Fibroblast of villous mesenchyme (primary cell): ENCODE measurements around the gene MOK. TPM values are rescaled to one million over a fixed set of nuclear protein-coding genes. Genes with fewer than 3 reads are reported as not detected.

Source experiments
- DNase-seq: peaks from one replicate; pipeline ENCODE4 v3.0.0-alpha.2; 2010; ENCODE audit warnings: low read depth
- H3K4me3 ChIP-seq: 2 replicates; pipeline ENCODE4 v1.5.1; 2011; ENCODE audit warnings: low read depth, mild to moderate bottlenecking, low read length
- CTCF ChIP-seq: IDR thresholded peaks from 2 replicates; pipeline ENCODE4 v1.5.1; 2012; ENCODE audit warnings: low read depth, mild to moderate bottlenecking, low read length; ENCODE audit not compliant: insufficient read depth
- total RNA-seq: library from RNA; depleted of rRNA; stranded (reverse); fragments of >200 nt; gene quantifications from 2 replicates; pipeline ENCODE4 v1.2.3, GENCODE V29; 2012

MOK gene
- total RNA-seq, 1 donor, result 16.0 TPM

GRCh38 chr14:102321456-102322422, 16.8 kb upstream of the MOK start:
- no peak for TF ChIP-seq CTCF
- no peak for DNase-seq
- no peak overlapping the region for H3K4me3 ChIP-seq

DNA sequence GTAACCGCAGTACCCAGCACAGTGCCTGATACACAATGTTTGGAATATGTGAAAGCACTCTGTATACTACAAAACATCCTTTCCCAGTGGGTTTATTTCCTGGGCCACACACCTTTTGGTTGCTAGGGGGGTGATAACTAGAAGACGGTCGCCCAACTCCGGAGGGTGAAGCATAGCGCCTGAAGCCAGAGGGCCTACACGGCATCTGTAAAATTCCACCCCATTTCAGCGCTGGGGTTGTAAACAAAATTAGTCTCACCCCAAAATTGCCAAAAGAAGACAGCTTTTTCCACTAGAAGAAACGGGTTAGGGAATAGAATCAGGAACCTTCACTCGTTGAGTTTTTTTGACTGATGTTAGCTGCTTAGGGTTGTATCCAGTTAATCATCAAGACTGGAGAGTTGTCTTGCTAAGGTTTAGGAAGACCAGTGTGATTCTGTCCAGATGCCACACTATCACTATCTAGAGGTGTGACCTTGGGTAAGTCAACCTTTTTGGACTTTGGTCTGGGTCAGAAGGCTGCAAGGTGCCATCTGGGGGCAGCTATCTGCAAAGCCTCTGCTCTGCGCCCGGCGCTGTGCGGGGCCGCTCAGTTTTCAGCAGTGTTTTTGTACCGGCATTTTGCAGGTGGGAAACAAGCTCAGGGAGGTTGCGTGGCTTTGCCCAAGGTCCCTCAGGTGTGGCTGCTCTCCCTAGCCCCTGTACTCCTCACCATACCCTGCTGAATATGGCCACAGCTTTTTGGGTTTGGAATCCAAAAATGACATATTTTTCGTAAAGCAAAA, 15.9 kb upstream of the MOK start:
- peak overlapping the region; percentile 78 for H3K4me3 ChIP-seq
- no peak for DNase-seq
- no peak for TF ChIP-seq CTCF

DNA sequence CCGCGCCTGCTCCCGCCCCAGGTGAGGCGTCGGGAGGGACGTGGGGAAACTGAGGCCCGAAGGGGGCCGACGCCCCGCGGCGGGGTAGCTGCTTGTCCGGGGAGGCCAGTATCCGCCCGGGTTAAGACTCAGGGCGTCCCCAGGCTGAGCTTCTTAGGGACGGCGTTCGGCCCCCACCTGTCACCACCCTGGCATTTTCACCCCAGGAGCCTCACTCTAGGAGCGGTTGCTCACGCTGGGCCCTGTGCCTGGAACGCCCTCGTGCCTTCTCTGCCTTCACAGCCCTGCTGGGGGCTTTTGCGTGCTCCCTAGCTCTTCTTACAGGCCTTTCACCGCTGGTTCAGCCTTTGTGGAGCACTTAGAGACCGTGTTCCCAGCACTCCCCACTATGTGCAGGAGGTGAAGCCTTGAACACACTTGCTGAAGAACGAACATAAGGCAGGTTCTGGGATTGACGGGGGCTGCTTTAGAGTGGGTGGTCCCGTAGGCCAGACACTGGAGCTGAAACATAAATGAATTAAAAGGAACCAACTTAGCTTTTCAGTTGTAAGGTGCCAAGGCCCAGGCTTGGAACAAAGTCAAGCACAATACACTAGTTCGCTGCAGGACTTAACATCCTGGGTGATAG, 15.2 kb upstream of the MOK start:
- H3K4me3 ChIP-seq, result peak overlapping the region; percentile 78
- DNase-seq, result peak; percentile 58
- no peak for TF ChIP-seq CTCF

GRCh38 chr14:102319351-102320032, 14.5 kb upstream of the MOK start, which contains the start of gene ZNF839:
ZNF839 (plus strand) TSS chr14:102319746; CDS start chr14:102319766, 20 bp downstream.
- H3K4me3 ChIP-seq, result peak within 1 kb of the TSS; percentile 78
- peak; percentile 89 for DNase-seq
- no peak for TF ChIP-seq CTCF

DNA sequence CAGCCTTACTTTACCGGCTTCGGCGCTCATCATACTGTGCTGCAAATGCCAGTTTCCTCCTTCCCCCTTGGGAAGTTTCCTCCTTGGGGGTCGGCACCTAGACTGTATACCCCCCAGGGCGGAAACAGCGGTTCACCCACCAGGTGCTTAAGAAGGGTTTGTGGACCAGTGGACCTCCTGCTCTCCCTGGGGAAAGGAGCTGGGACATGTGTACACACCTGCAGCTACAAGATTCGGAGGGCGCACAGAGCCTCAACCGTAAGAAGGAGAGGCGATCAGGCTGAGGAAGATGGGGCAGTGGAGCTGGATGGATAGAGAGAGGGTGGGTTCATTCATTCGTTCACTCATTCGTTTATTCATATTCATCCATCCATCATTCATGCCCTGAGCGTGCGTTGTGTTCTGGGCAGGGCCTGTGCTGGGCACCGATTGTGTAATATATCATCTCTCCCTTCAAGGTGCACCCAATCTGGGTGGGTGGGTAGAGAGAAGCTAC, 13.9 kb upstream of the MOK start:
- TF ChIP-seq CTCF, result no peak
- peak overlapping the region; percentile 78 for H3K4me3 ChIP-seq
- no peak for DNase-seq
